NCI-H510A (cell line): Measurements from ENCODE around the gene VCPKMT.

ENCODE experiments used
- DNase-seq: peaks from one replicate; lab custom pipeline; 2025; lab: John Stamatoyannopoulos, UW

The VCPKMT gene

GRCh38 chr14:50065583-50065982, 50.8 kb downstream of the VCPKMT start:
- no peak for DNase-seq

GRCh38 chr14:50064993-50065392, 51.4 kb downstream of the VCPKMT start:
- DNase-seq = no peak

GRCh38 chr14:50063876-50064420, 52.4 kb downstream of the VCPKMT start:
- no peak for DNase-seq

GRCh38 chr14:50062438-50063085, 53.8 kb downstream of the VCPKMT start:
- DNase-seq = no peak

- no peak for DNase-seq
Measured at GRCh38 chr14:50061664-50062437, 54.5 kb downstream of the VCPKMT start.

- no peak for DNase-seq
Measured at GRCh38 chr14:50060871-50061663, 55.3 kb downstream of the VCPKMT start.

- DNase-seq = no peak
Measured at GRCh38 chr14:50059763-50060616, 56.4 kb downstream of the VCPKMT start.
